GM18868 (cell line): ENCODE measurements around the gene TMPRSS15.

Experiments
- ATAC-seq: cut with Tn5 transposase; IDR thresholded peaks from one replicate; pipeline ENCODE4 v1.9.1; 2021; ENCODE audit warnings: mild to moderate bottlenecking, moderate library complexity; ENCODE audit not compliant: unreplicated experiment

TMPRSS15 gene

DNA sequence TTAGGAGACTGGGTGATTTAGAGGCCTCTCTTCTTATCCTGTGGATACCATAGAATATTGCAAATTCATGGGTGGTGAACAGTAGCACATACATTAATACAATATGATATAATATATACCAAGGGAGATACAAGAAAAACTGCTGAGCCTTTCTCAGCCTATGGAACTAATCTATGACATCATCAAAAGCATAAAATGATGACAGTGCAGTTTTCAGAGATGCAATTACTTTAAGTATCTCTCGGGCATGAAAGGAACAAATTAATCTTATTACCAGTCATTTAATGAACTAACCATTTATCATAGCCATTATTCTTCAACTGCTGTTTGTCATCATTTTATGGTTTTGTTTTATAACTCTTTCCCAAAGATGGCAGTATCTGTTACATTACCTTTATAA lies 155.4 kb downstream of the TMPRSS15 start:
- ATAC-seq: no peak

DNA sequence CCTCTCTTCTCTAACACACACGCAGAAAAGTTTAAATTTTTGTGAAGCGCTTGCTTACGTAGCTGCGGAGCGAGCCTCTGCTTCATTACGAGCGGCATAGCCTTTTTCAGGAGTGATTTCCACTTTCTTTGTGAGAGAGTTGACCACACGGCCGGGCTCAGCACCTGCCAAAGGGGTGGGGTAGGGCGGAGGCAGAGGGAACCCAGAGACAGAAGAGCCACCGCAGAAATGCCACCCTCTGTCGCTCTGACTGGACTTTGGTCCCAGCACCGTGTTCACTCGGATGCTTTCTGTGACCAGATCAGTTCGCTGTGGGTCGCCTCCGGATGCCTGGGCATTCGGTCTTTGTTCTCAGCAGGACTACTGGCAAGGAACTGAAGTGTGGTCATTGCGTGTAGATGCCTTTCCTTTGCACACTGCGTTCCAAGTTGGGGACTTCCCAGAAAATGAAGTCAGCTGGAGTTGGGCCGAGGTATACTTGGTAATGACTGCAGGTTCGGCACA lies 158.1 kb downstream of the TMPRSS15 start:
- no peak for ATAC-seq

DNA sequence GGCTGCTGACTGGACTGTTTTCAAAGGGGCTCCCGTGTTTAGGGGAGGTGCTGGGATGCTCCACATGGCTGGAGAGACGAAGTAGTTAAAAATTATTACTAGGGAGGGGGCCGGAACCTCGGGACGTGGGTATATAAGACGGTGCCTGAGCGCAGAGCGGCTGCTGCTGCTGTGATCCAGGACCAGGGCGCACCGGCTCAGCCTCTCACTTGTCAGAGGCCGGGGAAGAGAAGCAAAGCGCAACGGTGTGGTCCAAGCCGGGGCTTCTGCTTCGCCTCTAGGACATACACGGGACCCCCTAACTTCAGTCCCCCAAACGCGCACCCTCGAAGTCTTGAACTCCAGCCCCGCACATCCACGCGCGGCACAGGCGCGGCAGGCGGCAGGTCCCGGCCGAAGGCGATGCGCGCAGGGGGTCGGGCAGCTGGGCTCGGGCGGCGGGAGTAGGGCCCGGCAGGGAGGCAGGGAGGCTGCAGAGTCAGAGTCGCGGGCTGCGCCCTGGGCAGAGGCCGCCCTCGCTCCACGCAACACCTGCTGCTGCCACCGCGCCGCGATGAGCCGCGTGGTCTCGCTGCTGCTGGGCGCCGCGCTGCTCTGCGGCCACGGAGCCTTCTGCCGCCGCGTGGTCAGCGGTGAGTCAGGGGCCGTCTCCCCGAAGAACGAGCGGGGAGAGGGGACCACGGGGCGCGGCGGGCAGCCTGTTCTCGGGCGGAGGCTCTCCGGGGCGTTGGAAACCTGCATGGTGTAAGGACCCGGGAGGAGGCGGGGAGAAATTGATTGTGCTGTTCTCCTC lies 158.7 kb downstream of the TMPRSS15 start, which contains the start of gene CHODL:
Gene CHODL, plus strand, starts transcription at position 163 of the 793 bp plus-strand sequence. Its CDS starts 391 bp downstream, at position 554.
- ATAC-seq: no peak

DNA sequence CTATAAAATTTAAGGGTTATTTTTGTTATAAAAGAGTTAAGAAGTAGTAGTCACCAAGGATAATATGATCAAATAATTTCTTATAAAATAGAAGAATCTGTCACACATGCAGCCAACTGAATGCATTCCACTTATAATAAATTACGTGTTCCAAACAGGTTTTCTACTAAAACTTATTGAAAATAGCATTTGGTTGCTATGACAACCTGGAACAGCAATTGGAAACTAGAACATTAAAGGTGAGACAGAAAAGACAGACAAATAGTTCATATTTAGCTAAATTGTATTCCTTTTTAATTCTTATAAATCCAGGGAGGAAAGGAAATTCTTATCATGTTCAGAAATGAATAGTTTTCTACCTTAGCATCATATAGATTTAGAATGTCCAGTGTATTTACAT lies 168.0 kb downstream of the TMPRSS15 start:
- no peak for ATAC-seq

- ATAC-seq: no peak
Measured at GRCh38 chr21:18228060-18228739, 175.4 kb downstream of the TMPRSS15 start.

GRCh38 chr21:18222346-18222745 lies 181.2 kb downstream of the TMPRSS15 start:
- ATAC-seq: no peak

GRCh38 chr21:18220498-18220897 lies 183.1 kb downstream of the TMPRSS15 start:
- no peak for ATAC-seq
